HPDE6-E6E7 (cell line): ENCODE results near the gene TRAF3.
"Not testable (repeated sequence)": the region's sequence is repeated elsewhere in the genome, so short reads cannot be mapped to it uniquely, and the experiment has no call there.

Experiments
- DNase-seq: peaks from one replicate; pipeline ENCODE4 v3.0.0; 2011; ENCODE audit warnings: missing footprints; ENCODE audit errors: extremely low spot score

The TRAF3 gene

DNA sequence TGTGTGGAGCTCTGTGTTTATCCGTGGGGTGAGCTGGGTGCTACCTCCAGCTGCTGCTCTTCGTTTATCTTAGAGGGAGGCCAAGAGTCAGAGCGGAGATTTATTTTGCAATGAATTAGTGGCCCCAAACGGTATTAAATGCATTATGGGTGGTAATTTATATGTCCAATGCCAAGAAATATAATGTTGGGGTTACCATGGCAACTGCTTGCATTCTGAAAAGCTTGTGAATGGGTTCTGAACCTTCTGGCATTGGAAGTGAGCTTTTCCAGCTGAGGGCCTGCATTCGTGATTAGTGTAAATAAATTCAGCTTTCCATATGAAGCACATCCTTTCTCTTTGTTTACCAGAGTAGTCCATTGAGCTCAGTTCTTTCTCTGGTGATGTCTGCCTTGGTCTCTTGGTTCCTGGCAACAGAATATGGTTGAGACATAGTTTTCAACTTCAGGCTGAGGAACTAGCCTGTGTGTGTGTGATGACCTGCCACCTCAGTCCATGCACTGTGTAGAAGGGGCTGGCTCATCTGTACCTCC is 51.8 kb downstream of the TRAF3 start:
- no peak for DNase-seq

- DNase-seq = no peak
These were observed 53.3 kb downstream of the TRAF3 start for GRCh38 chr14:102830474-102831045.

- no peak for DNase-seq
These were observed 54.0 kb downstream of the TRAF3 start for GRCh38 chr14:102831163-102831804.

DNA sequence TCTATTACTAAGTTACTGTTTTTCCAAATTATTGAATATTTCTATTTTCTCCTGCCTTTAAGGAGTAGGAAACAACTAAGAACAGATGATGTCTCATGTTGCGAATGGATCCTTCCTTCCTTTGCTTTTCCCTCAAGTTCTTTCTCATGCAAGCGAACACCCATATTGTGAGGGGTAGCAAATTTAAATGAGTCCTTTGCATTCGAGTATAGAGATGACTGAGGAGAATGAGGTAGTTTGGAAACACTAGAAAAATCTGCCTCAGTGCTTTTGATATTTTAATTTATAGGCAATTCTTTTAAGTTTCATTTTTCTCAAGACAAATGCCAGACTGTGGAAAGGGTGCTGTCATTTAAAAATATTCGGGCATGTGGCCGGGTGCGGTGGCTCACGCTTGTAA is 56.1 kb downstream of the TRAF3 start:
- DNase-seq = no peak

DNA sequence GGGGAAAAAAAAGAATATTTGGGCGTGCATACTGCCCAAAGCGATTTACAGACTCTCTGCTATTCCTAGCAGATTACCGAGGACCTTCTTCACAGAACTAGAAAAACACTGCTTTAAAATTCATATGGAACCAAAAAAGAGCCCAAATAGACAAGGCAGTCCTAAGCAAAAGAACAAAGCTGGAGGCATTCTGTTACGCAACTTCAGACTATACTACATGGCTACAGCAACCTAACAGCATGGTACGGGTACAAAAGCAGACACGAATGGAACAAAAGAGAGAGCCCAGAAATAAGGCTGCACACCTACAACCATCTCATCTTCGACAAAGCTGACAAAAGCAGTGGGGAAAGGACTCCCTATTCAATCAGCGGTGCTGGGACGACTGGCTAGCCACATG is 56.7 kb downstream of the TRAF3 start:
- DNase-seq = no peak

- no peak for DNase-seq
These were observed 58.7 kb downstream of the TRAF3 start for GRCh38 chr14:102835959-102836358.

GRCh38 chr14:102837120-102837519 is 59.9 kb downstream of the TRAF3 start:
- not testable (repeated sequence) for DNase-seq

DNA sequence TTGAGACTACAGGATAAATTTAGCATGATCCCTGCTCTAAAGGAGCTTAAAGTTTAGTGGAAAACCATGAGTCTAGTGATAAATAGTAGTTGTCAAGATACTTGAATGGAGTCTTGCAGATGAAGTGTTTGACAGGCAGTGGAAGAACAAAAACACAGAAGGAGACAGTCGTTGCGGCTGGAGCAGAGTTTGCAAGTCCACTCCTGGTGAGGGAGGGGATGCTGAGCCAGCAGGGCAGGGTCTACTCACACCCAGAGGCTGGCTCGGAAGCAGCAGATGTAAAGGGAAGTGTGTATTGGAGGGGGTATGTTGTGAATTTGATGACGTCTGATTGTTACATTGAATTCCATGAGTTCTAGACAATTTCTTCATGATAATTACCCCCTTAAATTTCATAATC is 61.3 kb downstream of the TRAF3 start:
- no peak for DNase-seq

DNA sequence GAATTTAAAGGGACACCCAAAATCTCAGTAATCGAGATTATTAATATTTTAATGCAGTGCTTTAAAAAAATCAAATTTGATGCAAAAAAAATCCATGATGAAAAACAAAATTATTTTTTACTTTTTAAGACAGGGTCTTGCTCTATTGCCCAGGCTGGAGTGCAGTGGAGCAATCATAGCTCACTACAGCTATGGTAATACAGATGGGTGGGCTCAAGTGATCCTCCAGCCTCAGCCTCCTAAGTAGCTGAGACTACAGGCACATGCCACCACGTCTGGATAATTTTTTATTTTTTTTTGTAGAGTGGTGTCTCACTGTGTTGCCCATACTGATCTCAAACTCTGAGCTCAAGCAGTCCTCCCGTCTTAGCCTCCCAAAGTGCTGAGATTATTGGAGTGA is 62.9 kb downstream of the TRAF3 start:
- DNase-seq = no peak

DNA sequence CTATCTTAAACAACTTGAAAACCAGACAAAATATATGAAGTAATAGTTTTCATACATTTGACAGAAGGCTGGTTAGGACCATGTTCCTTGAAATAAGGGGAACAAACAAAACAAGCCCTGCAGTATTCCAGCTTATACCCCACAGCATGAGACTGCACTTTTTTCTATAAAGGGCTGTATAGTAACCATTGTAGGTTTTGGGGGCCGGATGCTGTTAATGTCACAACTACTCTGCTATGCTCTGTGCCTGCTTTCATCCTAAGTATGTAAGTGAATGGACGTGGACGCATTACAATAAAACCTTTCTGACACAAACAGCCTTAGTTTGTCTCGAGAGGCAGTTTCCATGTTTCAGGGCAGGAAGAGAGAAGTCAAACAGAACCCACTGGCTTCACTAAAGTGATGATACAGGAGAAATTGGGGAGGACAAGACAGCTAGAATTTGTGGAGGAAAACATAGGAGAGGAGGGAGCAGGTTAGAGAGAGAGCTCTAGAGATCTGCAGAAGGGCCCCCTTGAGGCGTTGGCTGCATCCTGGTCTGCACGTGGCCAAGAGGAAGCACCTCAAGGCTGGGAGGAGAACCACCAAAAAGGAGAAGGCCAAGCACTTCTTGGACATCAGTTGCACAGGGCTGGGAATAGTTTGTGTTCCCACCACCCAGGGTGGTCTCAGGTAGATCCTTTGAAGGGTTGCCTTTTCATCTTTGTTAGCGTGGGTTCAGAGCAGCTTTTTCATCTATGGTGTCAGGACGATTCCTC is 63.7 kb downstream of the TRAF3 start:
- no peak for DNase-seq

DNA sequence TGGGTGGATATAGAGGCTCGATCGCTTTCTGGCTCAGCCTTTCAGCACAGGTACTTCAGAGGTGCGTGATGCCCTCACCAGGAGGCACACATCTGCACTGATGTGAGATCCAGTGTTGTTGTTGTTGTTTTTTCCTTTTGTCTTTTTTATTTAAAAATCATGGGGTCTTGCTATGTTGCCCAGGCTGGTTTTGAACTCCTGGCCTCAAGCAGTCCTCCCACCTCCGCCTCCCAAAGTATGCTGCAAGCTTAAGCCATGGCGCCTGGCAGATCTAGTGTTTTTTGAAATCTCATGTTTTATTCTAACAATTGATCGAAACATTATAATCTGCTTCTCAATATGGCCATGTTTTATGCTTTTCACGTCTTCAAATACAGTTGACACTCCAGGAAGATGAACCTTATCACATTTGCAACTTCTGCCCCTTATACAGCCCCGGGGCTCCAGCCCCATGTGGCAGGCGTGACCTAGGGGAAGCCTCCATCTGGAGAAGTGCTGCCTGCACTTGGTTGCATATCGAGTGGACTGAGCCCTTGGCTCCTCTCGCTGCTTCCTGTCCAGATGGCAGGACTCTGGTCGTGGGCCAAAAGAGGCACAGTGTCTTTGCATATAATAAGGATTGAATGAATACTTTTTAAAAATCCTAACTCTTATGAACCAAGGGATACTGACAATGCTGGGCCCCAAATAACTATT is 71.7 kb downstream of the TRAF3 start:
- DNase-seq = no peak

DNA sequence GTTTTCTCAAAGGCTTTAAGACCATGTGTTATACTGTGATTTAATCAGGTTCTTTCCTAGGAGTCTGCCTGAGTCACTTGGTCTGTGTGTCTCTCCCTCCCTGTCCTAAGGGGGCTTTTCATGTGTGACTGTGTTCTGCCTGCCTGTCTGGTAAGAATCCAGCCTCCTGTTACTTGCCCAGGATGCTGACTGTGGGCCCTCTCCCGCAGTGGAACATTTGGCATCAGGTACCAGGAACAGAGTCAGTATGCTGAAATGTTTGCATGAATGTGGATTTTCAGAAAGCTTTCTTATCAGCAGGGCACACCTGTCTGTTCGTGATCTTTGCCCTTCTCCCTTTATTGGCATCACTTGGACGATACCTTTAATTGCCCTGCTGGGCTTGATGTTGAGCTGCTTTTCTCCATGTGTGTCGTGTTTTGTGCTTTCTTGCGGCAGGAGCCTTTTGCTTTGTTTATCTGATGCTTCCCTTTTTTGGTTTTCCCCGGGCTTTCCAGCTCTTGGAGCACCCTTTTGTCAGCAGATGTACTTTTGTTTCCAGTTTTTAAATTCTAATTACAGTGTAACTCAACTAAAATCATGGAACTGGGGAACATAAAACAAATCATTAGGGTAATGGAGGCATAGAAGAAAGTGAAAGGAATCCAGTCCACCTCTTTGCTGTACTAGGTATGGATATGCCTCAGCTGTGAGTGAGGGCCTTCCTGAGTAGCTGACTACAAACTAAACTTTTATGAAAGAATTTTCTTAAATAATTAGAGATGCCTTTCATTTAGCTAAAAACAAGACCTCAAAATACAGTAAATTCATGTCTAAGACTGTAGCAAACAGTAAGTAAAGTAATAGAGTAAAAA is 72.5 kb downstream of the TRAF3 start:
- no peak for DNase-seq

- no peak for DNase-seq
These were observed 76.4 kb downstream of the TRAF3 start for GRCh38 chr14:102853648-102854047.

DNA sequence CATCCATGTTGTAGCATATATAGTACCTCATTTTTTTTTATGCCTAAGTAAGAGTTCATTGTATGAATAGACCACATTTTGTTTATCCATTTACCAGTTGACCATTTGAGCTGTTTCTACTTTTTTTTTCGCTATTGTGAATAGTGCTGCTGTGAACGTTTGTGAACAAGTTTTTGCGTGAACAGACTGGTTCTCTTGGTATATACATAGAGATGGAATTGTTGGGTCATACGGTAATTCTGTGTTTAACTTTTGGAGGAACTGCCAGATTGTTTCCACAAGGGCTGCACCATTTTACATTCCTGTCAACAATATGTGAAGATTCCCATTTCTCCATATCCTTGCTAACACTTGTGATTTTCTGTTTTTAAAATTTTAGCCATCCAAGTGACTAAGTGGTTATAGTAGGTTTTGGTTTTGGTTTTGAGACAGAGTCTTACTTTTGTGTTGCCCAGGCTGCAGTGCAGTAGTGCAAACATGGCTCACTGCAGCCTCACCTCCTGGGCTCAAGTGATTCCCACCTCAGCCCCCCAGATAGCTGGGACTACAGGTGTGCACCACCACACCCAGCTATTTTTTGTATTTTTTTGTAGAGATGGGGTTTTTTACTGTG is 76.9 kb downstream of the TRAF3 start:
- no peak for DNase-seq

GRCh38 chr14:102856179-102856578 is 78.9 kb downstream of the TRAF3 start:
- DNase-seq = no peak

DNA sequence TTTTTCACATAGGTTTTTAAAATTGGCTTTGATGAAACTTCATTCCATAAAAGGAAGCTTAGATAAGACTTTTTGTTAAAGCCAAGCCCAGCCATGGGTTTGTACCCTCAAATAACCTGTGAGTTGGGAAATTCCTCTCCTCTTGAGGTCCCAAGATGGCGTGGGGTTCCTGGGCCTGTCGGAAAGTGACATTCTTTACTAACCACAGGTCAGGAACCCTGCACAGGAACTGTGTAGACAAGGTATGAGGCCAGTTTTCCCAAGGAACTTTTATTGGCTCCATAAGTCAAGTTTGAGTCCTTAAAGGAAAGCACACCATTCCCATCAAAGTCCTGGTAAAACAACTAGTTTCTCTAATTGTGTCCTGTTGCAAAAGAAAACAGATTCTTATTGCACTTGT is 80.2 kb downstream of the TRAF3 start:
- no peak for DNase-seq

- no peak for DNase-seq
These were observed 82.7 kb downstream of the TRAF3 start for GRCh38 chr14:102859911-102860310.

DNA sequence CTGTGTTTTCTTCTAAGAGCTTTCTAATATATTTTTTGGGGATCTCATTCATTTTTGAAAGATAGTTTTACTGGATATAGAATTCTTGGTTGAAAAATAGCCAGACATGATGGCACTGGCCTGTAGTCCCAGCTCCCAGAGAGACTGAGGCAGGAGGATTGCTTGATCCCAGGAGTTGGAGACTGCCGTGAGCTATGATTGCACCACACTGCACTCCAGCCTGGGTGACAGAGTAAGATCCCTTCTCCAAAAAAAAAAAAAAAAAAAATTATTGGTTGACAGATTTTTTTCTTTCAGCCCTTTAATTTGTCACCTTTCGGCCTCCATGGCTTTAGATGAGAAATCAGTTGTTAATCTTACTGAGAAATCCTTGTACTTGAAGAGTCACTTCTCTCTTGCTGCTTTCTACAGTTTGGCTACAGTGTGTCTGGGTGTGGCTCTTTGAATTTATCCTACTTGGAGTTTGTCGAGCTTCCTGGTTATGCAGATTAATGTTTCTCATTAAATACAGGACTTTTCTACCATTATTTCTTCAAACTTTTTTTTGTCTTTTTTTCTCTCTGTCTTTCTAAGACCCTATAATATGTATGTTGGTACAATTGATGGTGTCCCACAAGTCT is 85.0 kb downstream of the TRAF3 start:
- no peak for DNase-seq

GRCh38 chr14:102863381-102863780 is 86.1 kb downstream of the TRAF3 start:
- no peak for DNase-seq

- not testable (repeated sequence) for DNase-seq
These were observed 88.7 kb downstream of the TRAF3 start for GRCh38 chr14:102865916-102866315.
